K562 (cell line): ENCODE data around the gene SLC1A5. TPM values are rescaled to one million over a fixed set of nuclear protein-coding genes. Genes with fewer than 3 reads are reported as not detected.

ENCODE experiments used
- ELF4 ChIP-seq: fragments of 450-650 bp; formaldehyde crosslinking; IDR thresholded peaks from 2 replicates; pipeline ENCODE4 v1.4.0; 2022; ENCODE audit warnings: missing genetic modification characterization
- GTF2A2 ChIP-seq: IDR thresholded peaks from 2 replicates; pipeline ENCODE4 v1.6.1; 2016; ENCODE audit warnings: mild to moderate bottlenecking, missing genetic modification characterization, missing compliant biosample characterization
- HBP1 ChIP-seq: fragments of 450-650 bp; formaldehyde crosslinking; IDR thresholded peaks from 2 replicates; pipeline ENCODE4 v1.4.0; 2022; ENCODE audit warnings: missing genetic modification characterization
- MLLT1 ChIP-seq, 2 experiments: fragments of 450-650 bp; IDR thresholded peaks; 2 replicates each; pipeline ENCODE4 v1.6.1; 2016
- NCOA4 ChIP-seq: fragments of 450-650 bp; IDR thresholded peaks from 2 replicates; pipeline ENCODE4 v1.6.1; 2018; ENCODE audit warnings: mild to moderate bottlenecking; ENCODE audit not compliant: partially characterized antibody
- PHF20 ChIP-seq: fragments of 450-650 bp; IDR thresholded peaks from 2 replicates; pipeline ENCODE4 v1.6.1; 2018; ENCODE audit not compliant: partially characterized antibody
- POLR2B ChIP-seq: fragments of 450-650 bp; IDR thresholded peaks from 2 replicates; pipeline ENCODE4 v1.6.1; 2018; ENCODE audit warnings: low read depth; ENCODE audit not compliant: partially characterized antibody
- POLR3G ChIP-seq: IDR thresholded peaks from 2 replicates; pipeline ENCODE4 v1.6.1; 2011; ENCODE audit not compliant: insufficient read length, insufficient replicate concordance; ENCODE audit errors: extremely low read depth
- RBBP5 ChIP-seq: fragments of 200-600 bp; sonication (generic); IDR thresholded peaks from 2 replicates; pipeline ENCODE4 v1.6.1; 2012; ENCODE audit warnings: borderline replicate concordance, mild to moderate bottlenecking, low read length, control low read depth, inconsistent platforms; ENCODE audit not compliant: insufficient read depth, poor library complexity, severe bottlenecking
- RBM34 ChIP-seq: fragments of 200-400 bp; formaldehyde crosslinking; IDR thresholded peaks from 2 replicates; pipeline ENCODE4 v1.6.1; 2018; ENCODE audit warnings: low read length, borderline replicate concordance; ENCODE audit not compliant: insufficient read depth
- SFPQ ChIP-seq: fragments of 200-400 bp; formaldehyde crosslinking; IDR thresholded peaks from 2 replicates; pipeline ENCODE4 v1.6.1; 2017; ENCODE audit warnings: mild to moderate bottlenecking, low read depth, low read length, moderate library complexity
- SPI1 ChIP-seq: IDR thresholded peaks from 2 replicates; pipeline ENCODE4 v1.6.1; 2011; ENCODE audit warnings: low read depth, low read length, control low read depth, borderline replicate concordance
- ZNF263 ChIP-seq: sonication (generic); formaldehyde crosslinking; IDR thresholded peaks from 2 replicates; pipeline ENCODE4 v1.8.0; 2022; ENCODE audit warnings: mild to moderate bottlenecking, missing genetic modification reagents, borderline replicate concordance
- ZNF316 ChIP-seq: fragments of 450-650 bp; IDR thresholded peaks from 2 replicates; pipeline ENCODE4 v1.6.1; 2016
- polyA plus RNA-seq, 8 experiments: library from polyadenylated mRNA; depleted of rRNA in 4 of 8; stranded (reverse) in 5 of 8; unstranded in 3 of 8; fragments of >200 nt; fragmentation: Nextera tagmentation in 2 of 8; fragmentation: Illumina TruSeq in 1 of 8; extraction: Ambion mirVana in 2 of 8; extraction: Trizol in 1 of 8; gene quantifications; 2 replicates each; pipeline versions ENCODE4 v1.2.1 to v1.2.3, GENCODE V29; 2011 to 2014; ENCODE audit warnings: inconsistent platforms in 1 of 8, missing spikeins in 1 of 8
- total RNA-seq, 7 experiments: library from RNA; depleted of rRNA in 6 of 7; stranded (reverse); fragments of >200 nt in 6 of 7; fragmentation: Illumina TruSeq in 2 of 7; extraction: Trizol in 2 of 7; gene quantifications; 2 replicates each; pipeline versions ENCODE4 v1.2.1 to v1.2.3, GENCODE V29; 2011 to 2021; ENCODE audit warnings: low replicate concordance in 1 of 7

SLC1A5 gene
- total and polyA plus RNA-seq, 9 of the 15 experiments (the other 6 are each of a cell fraction or from before 2014, with no cell fraction given), result 31.2 to 417 (median 134) TPM

GRCh38 chr19:46731584-46731983, 56.8 kb downstream of the SLC1A5 start (continued):
- TF ChIP-seq POLR2B (peak; percentile 16), PHF20 (no peak), ZNF316 (no peak), ELF4 (CRISPR knock-in tag) (0 out of 2 replicates have a peak, but pooled peaks have one; percentile 34), HBP1 (CRISPR knock-in tag) (0 out of 2 replicates have a peak, but pooled peaks have one; percentile 23), SFPQ (no peak), MLLT1 (IDR thresholded peaks at IDR 0.05) (peak in 1 of 2 experiments; percentile 52; a peak in 1 of 4 replicates), RBM34 (no peak), NCOA4 (no peak), GTF2A2 (tag) (no peak), ZNF263 (CRISPR knock-in tag) (peak; percentile 85), SPI1 (peak; percentile 15; the same call in 1 of the 2 replicates), POLR3G (no peak), RBBP5 (peak; percentile 46)
- TF ChIP-seq, all 486 proteins: peak for 10
